ENCODE data around the gene MYO1C. TPM values are rescaled to one million over a fixed set of nuclear protein-coding genes. Genes with fewer than 3 reads are reported as not detected.
"Not testable (repeated sequence)": the region's sequence is repeated elsewhere in the genome, so short reads cannot be mapped to it uniquely, and the experiment has no call there.

Gene MYO1C
- total RNA-seq, 2 donors from 2014 or later: 280 to 315 TPM

- Histone ChIP-seq H3K9ac (ENCODE audit: low read depth in 2 of 2, low read length in 2 of 2) (peak overlapping the region in 1 of 2 donors; percentile 78), H3K27ac (peak overlapping the region; percentile 91), H3K9me3 (no peaks in the 10 kb centered on the region), H3K4me1 (peaks cover 32% of the 10 kb centered on the region), H3K27me3 (no peaks in the 10 kb centered on the region), H3K36me3 (no peaks in the 10 kb centered on the region), H3K4me3 (no peak overlapping the region)
- DNase-seq: peak; percentile 75
- no peak for TF ChIP-seq CTCF (IDR thresholded peaks at IDR 0.05)
- intact Hi-C loops (cut with DNase I): loop anchor here (10.0 kb wide), 1 partner anchor 237 kb away; the partner anchor contains the start of genes BHLHA9 and TRARG1
Observed at GRCh38 chr17:1511756-1512321, 19.4 kb upstream of the MYO1C start.

- intact Hi-C loops (cut with DNase I): loop anchor here (10.0 kb wide), 1 partner anchor 236 kb away; the partner anchor contains the start of genes BHLHA9 and TRARG1
- H3K36me3 ChIP-seq: no peaks in the 10 kb centered on the region
Observed at GRCh38 chr17:1511290-1511689, 18.8 kb upstream of the MYO1C start.

GRCh38 chr17:1509290-1509881, 16.9 kb upstream of the MYO1C start:
- H3K27me3 ChIP-seq: no peaks in the 10 kb centered on the region
- no peaks in the 10 kb centered on the region for H3K36me3 ChIP-seq
- peak; percentile 84 for DNase-seq
- H3K27ac ChIP-seq: peak overlapping the region; percentile 55
- no peaks in the 10 kb centered on the region for H3K9me3 ChIP-seq
- peak overlapping the region in 1 of 2 donors; percentile 49 for H3K9ac ChIP-seq (ENCODE audit: low read depth in 2 of 2, low read length in 2 of 2)
- intact Hi-C loops (cut with DNase I): no loop called here
- H3K4me3 ChIP-seq: no peak overlapping the region
- H3K4me1 ChIP-seq: peaks cover 25% of the 10 kb centered on the region
- TF ChIP-seq CTCF (IDR thresholded peaks at IDR 0.05): no peak

More at GRCh38 chr17:1511290-1511689, 18.8 kb upstream of the MYO1C start:
- Histone ChIP-seq H3K4me3 (no peak overlapping the region), H3K27me3 (no peaks in the 10 kb centered on the region), H3K9ac (ENCODE audit: low read depth in 2 of 2, low read length in 2 of 2) (peak overlapping the region in 1 of 2 donors; percentile 76), H3K9me3 (no peaks in the 10 kb centered on the region), H3K27ac (peak overlapping the region; percentile 91), H3K4me1 (peaks cover 32% of the 10 kb centered on the region)
- DNase-seq: peak; percentile 47
- TF ChIP-seq CTCF (IDR thresholded peaks at IDR 0.05): no peak

- H3K9ac ChIP-seq (ENCODE audit: low read depth in 2 of 2, low read length in 2 of 2); H3K27ac ChIP-seq; H3K27me3 ChIP-seq; H3K9me3 ChIP-seq; DNase-seq; intact Hi-C loops (cut with DNase I); H3K4me3 ChIP-seq; H3K36me3 ChIP-seq: not testable (repeated sequence)
- H3K4me1 ChIP-seq: peaks cover 25% of the 10 kb centered on the region
Observed at GRCh38 chr17:1508709-1509108, 16.2 kb upstream of the MYO1C start.

GRCh38 chr17:1506649-1507267, 14.3 kb upstream of the MYO1C start:
- Histone ChIP-seq H3K4me1 (peaks cover 15% of the 10 kb centered on the region), H3K9ac (ENCODE audit: low read depth in 2 of 2, low read length in 2 of 2) (no peak overlapping the region), H3K27me3 (no peaks in the 10 kb centered on the region), H3K4me3 (no peak overlapping the region), H3K27ac (no peak overlapping the region), H3K36me3 (no peaks in the 10 kb centered on the region), H3K9me3 (no peaks in the 10 kb centered on the region)
- intact Hi-C loops (cut with DNase I): no loop called here
- DNase-seq: no peak
- TF ChIP-seq CTCF (IDR thresholded peaks at IDR 0.05): no peak

- no peak for DNase-seq
- Histone ChIP-seq H3K27me3 (no peaks in the 10 kb centered on the region), H3K9me3 (no peaks in the 10 kb centered on the region), H3K36me3 (no peaks in the 10 kb centered on the region), H3K4me1 (peaks cover 4% of the 10 kb centered on the region), H3K27ac (no peak overlapping the region), H3K9ac (ENCODE audit: low read depth in 2 of 2, low read length in 2 of 2) (no peak overlapping the region), H3K4me3 (no peak overlapping the region)
- intact Hi-C loops (cut with DNase I): no loop called here
- no peak for TF ChIP-seq CTCF (IDR thresholded peaks at IDR 0.05)
Observed at GRCh38 chr17:1505586-1505985, 13.1 kb upstream of the MYO1C start.

All from colonic mucosa (tissue), 4 donors.